Smooth muscle cell (in vitro differentiated cells): ENCODE measurements around the gene BLOC1S2. TPM values are rescaled to one million over a fixed set of nuclear protein-coding genes. Genes with fewer than 3 reads are reported as not detected.
A peak's percentile ranks its signal among the peaks of the same experiment; 100 is the strongest.

ENCODE experiments used
- DNase-seq: peaks from one replicate; lab custom pipeline; 2025; ENCODE audit not compliant: unreplicated experiment; lab: John Stamatoyannopoulos, UW
- H2AFZ ChIP-seq: fragments of 200-600 bp; sonication (generic); 2 replicates; pipeline ENCODE4 v1.6.0; 2016; ENCODE audit warnings: antibody characterized with exemption, low read depth, mild to moderate bottlenecking
- H3F3A ChIP-seq: fragments of 200-600 bp; sonication (generic); 2 replicates; pipeline ENCODE4 v1.6.0; 2017; ENCODE audit warnings: antibody characterized with exemption, low read depth
- H3K27ac ChIP-seq: fragments of 200-600 bp; sonication (generic); 2 replicates; pipeline ENCODE4 v1.5.1; 2016; ENCODE audit warnings: low read depth, mild to moderate bottlenecking
- H3K27me3 ChIP-seq: fragments of 200-600 bp; sonication (generic); 2 replicates; pipeline ENCODE4 v1.6.1; 2016; ENCODE audit warnings: low read depth, mild to moderate bottlenecking
- H3K36me3 ChIP-seq: fragments of 200-600 bp; sonication (generic); 2 replicates; pipeline ENCODE4 v1.5.1; 2016; ENCODE audit warnings: low read depth
- H3K4me1 ChIP-seq: fragments of 200-600 bp; sonication (generic); 2 replicates; pipeline ENCODE4 v1.5.1; 2016; ENCODE audit warnings: low read depth
- H3K4me2 ChIP-seq: fragments of 200-600 bp; sonication (generic); 2 replicates; pipeline ENCODE4 v1.6.0; 2016; ENCODE audit warnings: mild to moderate bottlenecking
- H3K4me3 ChIP-seq: fragments of 200-600 bp; sonication (generic); 2 replicates; pipeline ENCODE4 v1.5.1; 2016; ENCODE audit warnings: mild to moderate bottlenecking
- H3K79me2 ChIP-seq: fragments of 200-600 bp; sonication (generic); 2 replicates; pipeline ENCODE4 v1.6.0; 2016; ENCODE audit warnings: low read depth, mild to moderate bottlenecking
- H3K9ac ChIP-seq: fragments of 200-600 bp; sonication (generic); 2 replicates; pipeline ENCODE4 v1.6.0; 2016; ENCODE audit warnings: low read depth
- H3K9me3 ChIP-seq: fragments of 200-600 bp; sonication (generic); replicated peaks from 2 replicates; pipeline ENCODE4 v1.5.1; 2016; ENCODE audit warnings: low read depth
- H4K20me1 ChIP-seq: fragments of 200-600 bp; sonication (generic); 2 replicates; pipeline ENCODE4 v1.6.0; 2016; ENCODE audit warnings: low read depth
- CTCF ChIP-seq: fragments of 200-600 bp; sonication (generic); IDR thresholded peaks from 2 replicates; pipeline ENCODE4 v1.5.1; 2017; ENCODE audit warnings: borderline replicate concordance, mild to moderate bottlenecking, antibody characterized with exemption; ENCODE audit not compliant: insufficient read depth, poor library complexity, severe bottlenecking
- WGBS: methylation state at CpG from one replicate; pipeline ENCODE4 v1.1.7; 2016; ENCODE audit warnings: low lambda C conversion rate; 5-methylcytosine and 5-hydroxymethylcytosine counted together
- polyA plus RNA-seq: library from polyadenylated mRNA; unstranded; fragments of >200 nt; fragmentation: Nextera tagmentation; extraction: Ambion mirVana; gene quantifications from 2 replicates; pipeline ENCODE4 v1.2.1, GENCODE V29; 2016
- total RNA-seq: library from RNA; depleted of rRNA; stranded (reverse); fragments of >200 nt; gene quantifications from 2 replicates; pipeline ENCODE4 v1.2.3, GENCODE V29; 2014

Gene BLOC1S2
- total and polyA plus RNA-seq, 2 experiments from 2014 or later: 62.0 to 67.2 TPM

- Histone ChIP-seq H3K27me3 (no peaks in the 10 kb centered on the region), H3K27ac (peak within 1 kb of the TSS; percentile 69), H3K4me2 (peak within 1 kb of the TSS; percentile 91), H3K79me2 (peaks cover 18% of the 10 kb centered on the region), H2AFZ (peak within 1 kb of the TSS; percentile 79), H4K20me1 (no peaks in the 10 kb centered on the region), H3F3A (peaks cover under 1% of the 10 kb centered on the region), H3K9ac (peak within 1 kb of the TSS; percentile 92), H3K4me1 (peaks cover 4% of the 10 kb centered on the region), H3K9me3 (no peaks in the 10 kb centered on the region), H3K4me3 (peak within 1 kb of the TSS; percentile 72), H3K36me3 (no peaks in the 10 kb centered on the region)
- 4% methylated on average over 49 of the region's 49 CpGs for WGBS
- TF ChIP-seq CTCF: no peak
- DNase-seq: peak; percentile 31
These were observed 19.0 kb downstream of the BLOC1S2 start, which contains the start of gene CWF19L1 for GRCh38 chr10:100267239-100268104. TSS of gene CWF19L1 (minus strand) at chr10:100267638. CDS start at chr10:100267593, 45 bp downstream.

- Histone ChIP-seq H3K36me3 (no peaks in the 10 kb centered on the region), H3K9me3 (no peaks in the 10 kb centered on the region), H3K9ac (no peak overlapping the region), H3K4me3 (no peak overlapping the region), H3K4me1 (peaks cover 4% of the 10 kb centered on the region), H3K4me2 (peak overlapping the region; percentile 91), H4K20me1 (no peaks in the 10 kb centered on the region), H3K27me3 (no peaks in the 10 kb centered on the region), H2AFZ (no peak overlapping the region), H3K27ac (no peak overlapping the region), H3F3A (no peaks in the 10 kb centered on the region), H3K79me2 (peaks cover 18% of the 10 kb centered on the region)
- no peak for TF ChIP-seq CTCF
- WGBS: 97% methylated on average over 15 of the region's 15 CpGs
- no peak for DNase-seq
These were observed 20.5 kb downstream of the BLOC1S2 start for GRCh38 chr10:100265821-100266485.

GRCh38 chr10:100254191-100254590, 32.3 kb downstream of the BLOC1S2 start:
- Histone ChIP-seq H3K4me1 (no peaks in the 10 kb centered on the region), H3K4me2 (no peak overlapping the region), H3F3A (no peaks in the 10 kb centered on the region), H3K9ac (no peak overlapping the region), H3K4me3 (no peak overlapping the region), H3K27me3 (no peaks in the 10 kb centered on the region), H3K36me3 (peaks cover 16% of the 10 kb centered on the region), H2AFZ (no peak overlapping the region), H3K27ac (no peak overlapping the region), H4K20me1 (no peaks in the 10 kb centered on the region), H3K9me3 (no peaks in the 10 kb centered on the region), H3K79me2 (no peaks in the 10 kb centered on the region)
- TF ChIP-seq CTCF: no peak
- DNase-seq: no peak
- WGBS: 98% methylated on average over 3 of the region's 3 CpGs
